PC-9 (cell line): Measurements from ENCODE around the gene R3HDM2. TPM values are rescaled to one million over a fixed set of nuclear protein-coding genes. Genes with fewer than 3 reads are reported as not detected.

Source experiments
- BruUV-seq: library from RNA; stranded (reverse); fragments of 400-500 nt; replicated peaks from 2 replicates; lab custom pipeline; 2021; lab: Mats Ljungman, UMichigan
- CTCF ChIA-PET: fragments of 300-600 bp; sonication (Branson Sonifier 250); formaldehyde crosslinking; loops from one replicate; lab custom pipeline; 2022; ENCODE audit warnings: antibody characterized with exemption; lab: Charles Lee
- POLR2A ChIA-PET: fragments of 300-600 bp; sonication (Branson Sonifier 250); formaldehyde crosslinking; loops from one replicate; lab custom pipeline; 2022; ENCODE audit warnings: antibody characterized with exemption; ENCODE audit not compliant: unreplicated experiment; lab: Charles Lee
- DNase-seq, 2 experiments: peaks; one replicate each; pipeline versions ENCODE4 v3.0.0 to v3.0.0-alpha.2; 2015 to 2022; ENCODE audit warnings: mixed read lengths in 1 of 2
- H2AFZ ChIP-seq: fragments of 200-600 bp; sonication (generic); 2 replicates; pipeline ENCODE4 v1.8.1; 2017; ENCODE audit warnings: antibody characterized with exemption
- H3F3A ChIP-seq: fragments of 200-600 bp; sonication (generic); 2 replicates; pipeline ENCODE4 v1.8.1; 2017; ENCODE audit warnings: antibody characterized with exemption, mild to moderate bottlenecking, low read depth; ENCODE audit not compliant: insufficient read depth
- H3K27ac ChIP-seq: fragments of 200-600 bp; sonication (generic); 2 replicates; pipeline ENCODE4 v1.6.1; 2016; ENCODE audit warnings: mixed run types
- H3K27me3 ChIP-seq: fragments of 200-600 bp; sonication (generic); 2 replicates; pipeline ENCODE4 v1.6.1; 2016; ENCODE audit warnings: low read depth, mixed run types; ENCODE audit not compliant: insufficient read depth
- H3K36me3 ChIP-seq: fragments of 200-600 bp; sonication (generic); 2 replicates; pipeline ENCODE4 v1.6.1; 2016; ENCODE audit warnings: low read depth, mixed run types
- H3K4me1 ChIP-seq: fragments of 200-600 bp; sonication (generic); replicated peaks from 2 replicates; pipeline ENCODE4 v1.6.1; 2016; ENCODE audit warnings: mixed run types; ENCODE audit not compliant: insufficient read depth
- H3K4me2 ChIP-seq: fragments of 200-600 bp; sonication (generic); 2 replicates; pipeline ENCODE4 v1.6.1; 2017; ENCODE audit warnings: mixed run types
- H3K4me3 ChIP-seq: fragments of 200-600 bp; sonication (generic); 2 replicates; pipeline ENCODE4 v1.6.1; 2016; ENCODE audit warnings: mixed run types
- H3K79me2 ChIP-seq: fragments of 200-600 bp; sonication (generic); 2 replicates; pipeline ENCODE4 v1.6.1; 2017; ENCODE audit warnings: low read depth, mixed run types
- H3K9me2 ChIP-seq: fragments of 200-600 bp; sonication (generic); 2 replicates; pipeline ENCODE4 v1.8.1; 2017; ENCODE audit warnings: mild to moderate bottlenecking; ENCODE audit not compliant: insufficient read depth
- H3K9me3 ChIP-seq: fragments of 200-600 bp; sonication (generic); 2 replicates; pipeline ENCODE4 v1.8.1; 2016; ENCODE audit warnings: low read depth; ENCODE audit not compliant: insufficient read depth
- H4K20me1 ChIP-seq: fragments of 200-600 bp; sonication (generic); 2 replicates; pipeline ENCODE4 v1.8.1; 2017; ENCODE audit not compliant: insufficient read depth
- CTCF ChIP-seq: fragments of 200-600 bp; sonication (generic); conservative IDR thresholded peaks from 2 replicates; pipeline ENCODE4 v1.6.1; 2017; ENCODE audit warnings: mixed run types, antibody characterized with exemption, mild to moderate bottlenecking, moderate library complexity
- EZH2 ChIP-seq: fragments of 200-600 bp; sonication (generic); IDR thresholded peaks from 2 replicates; pipeline ENCODE4 v1.8.0; 2017; ENCODE audit warnings: antibody characterized with exemption, low read depth
- intact Hi-C: fragments of 100-400 bp; cut with micrococcal nuclease; formaldehyde crosslinking; loops from one replicate; pipeline ENCODE4 v1.10.0; 2022; ENCODE audit not compliant: unreplicated experiment
- total RNA-seq: library from RNA; stranded (reverse); gene quantifications from 2 replicates; pipeline ENCODE4 v1.2.3, GENCODE V29; 2021

R3HDM2 gene
- total RNA-seq, 1 experiment from 2014 or later: 65.1 TPM

- Histone ChIP-seq H4K20me1 (no peaks in the 10 kb centered on the region; the same call in 1 of the 2 replicates), H3K4me3 (no peak overlapping the region), H3K4me1 (no peaks in the 10 kb centered on the region; the same call in 1 of the 2 replicates), H3K9me2 (no peaks in the 10 kb centered on the region), H3K27ac (no peak overlapping the region), H2AFZ (no peak overlapping the region), H3K27me3 (no peaks in the 10 kb centered on the region), H3K79me2 (0 out of 2 replicates have a peak, but pooled peaks cover 2% of the 10 kb centered on the region), H3K9me3 (no peaks in the 10 kb centered on the region), H3K4me2 (no peak overlapping the region), H3K36me3 (peaks cover 4% of the 10 kb centered on the region; the same call in 1 of the 2 replicates), H3F3A (0 out of 2 replicates have a peak, but pooled peaks cover 4% of the 10 kb centered on the region)
- intact Hi-C loops: no loop called here
- CTCF ChIA-PET: no interaction called here
- no peak for DNase-seq
- BruUV-seq: no TSS peak
- no peak for TF ChIP-seq CTCF
- no peak for TF ChIP-seq EZH2
- POLR2A ChIA-PET: no interaction called here
Observed at GRCh38 chr12:57395121-57395520, 35.7 kb downstream of the R3HDM2 start.

GRCh38 chr12:57390174-57390573, 40.7 kb downstream of the R3HDM2 start:
- no peak overlapping the region for H2AFZ ChIP-seq
- H3K9me2 ChIP-seq: no peaks in the 10 kb centered on the region
- CTCF ChIA-PET: no interaction called here
- no peak for TF ChIP-seq EZH2
- intact Hi-C loops: no loop called here
- H3K27ac ChIP-seq: no peak overlapping the region
- H3K4me2 ChIP-seq: no peak overlapping the region
- H3F3A ChIP-seq: peaks cover 11% of the 10 kb centered on the region; the same call in 1 of the 2 replicates
- 0 out of 2 replicates have a peak, but pooled peaks cover 2% of the 10 kb centered on the region for H3K79me2 ChIP-seq
- POLR2A ChIA-PET: no interaction called here
- peaks cover 12% of the 10 kb centered on the region for H3K4me1 ChIP-seq
- DNase-seq: no peak
- H3K9me3 ChIP-seq: no peaks in the 10 kb centered on the region
- H3K4me3 ChIP-seq: no peak overlapping the region
- no peaks in the 10 kb centered on the region; the same call in 1 of the 2 replicates for H4K20me1 ChIP-seq
- H3K36me3 ChIP-seq: peaks cover 4% of the 10 kb centered on the region; the same call in 1 of the 2 replicates
- BruUV-seq: no TSS peak
- H3K27me3 ChIP-seq: no peaks in the 10 kb centered on the region

- H3K4me2 ChIP-seq: 0 out of 2 replicates have a peak overlapping the region, but pooled peaks have one; percentile 22
- intact Hi-C loops: no loop called here
- no peaks in the 10 kb centered on the region for H3K9me3 ChIP-seq
- H4K20me1 ChIP-seq: no peaks in the 10 kb centered on the region; the same call in 1 of the 2 replicates
- peaks cover 11% of the 10 kb centered on the region; the same call in 1 of the 2 replicates for H3F3A ChIP-seq
- no peak overlapping the region for H3K4me3 ChIP-seq
- peaks cover 12% of the 10 kb centered on the region for H3K4me1 ChIP-seq
- TF ChIP-seq EZH2 (no peak), CTCF (no peak)
- peaks cover 4% of the 10 kb centered on the region; the same call in 1 of the 2 replicates for H3K36me3 ChIP-seq
- DNase-seq: peak in 1 of 2 experiments; percentile 68
- peak overlapping the region; percentile 53 for H3K27ac ChIP-seq
- BruUV-seq: no TSS peak
- no peaks in the 10 kb centered on the region for H3K9me2 ChIP-seq
- CTCF ChIA-PET: interaction anchor here (0.5 kb wide), 1 partner anchor 69 kb away, joined by 6 read pairs; no protein-coding TSS in a partner anchor
- no peak overlapping the region for H2AFZ ChIP-seq
- H3K79me2 ChIP-seq: 0 out of 2 replicates have a peak, but pooled peaks cover 2% of the 10 kb centered on the region
- POLR2A ChIA-PET: interaction anchor here (0.7 kb wide), 1 partner anchor 49 kb away, joined by 5 read pairs; no protein-coding TSS in a partner anchor
- H3K27me3 ChIP-seq: no peaks in the 10 kb centered on the region
Observed at GRCh38 chr12:57389033-57389432, 41.8 kb downstream of the R3HDM2 start.
